ENCODE measurements around the gene SMOC2.
"Not testable (repeated sequence)": the region's sequence is repeated elsewhere in the genome, so short reads cannot be mapped to it uniquely, and the experiment has no call there.

SMOC2 gene

GRCh38 chr6:168666699-168667427 is 225.9 kb downstream of the SMOC2 start:
- DNase-seq = no peak

DNA sequence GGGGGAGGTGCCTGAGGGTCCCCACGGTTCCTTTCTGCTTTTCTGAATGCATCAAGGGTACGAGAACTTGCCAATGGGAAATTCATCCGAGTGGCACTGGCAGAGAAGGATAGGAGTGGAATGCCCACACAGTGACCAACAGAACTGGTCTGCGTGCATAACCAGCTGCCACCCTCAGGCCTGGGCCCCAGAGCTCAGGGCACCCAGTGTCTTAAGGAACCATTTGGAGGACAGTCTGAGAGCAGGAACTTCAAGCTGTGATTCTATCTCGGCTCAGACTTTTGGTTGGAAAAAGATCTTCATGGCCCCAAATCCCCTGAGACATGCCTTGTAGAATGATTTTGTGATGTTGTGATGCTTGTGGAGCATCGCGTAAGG is 226.4 kb downstream of the SMOC2 start:
- DNase-seq = no peak

DNA sequence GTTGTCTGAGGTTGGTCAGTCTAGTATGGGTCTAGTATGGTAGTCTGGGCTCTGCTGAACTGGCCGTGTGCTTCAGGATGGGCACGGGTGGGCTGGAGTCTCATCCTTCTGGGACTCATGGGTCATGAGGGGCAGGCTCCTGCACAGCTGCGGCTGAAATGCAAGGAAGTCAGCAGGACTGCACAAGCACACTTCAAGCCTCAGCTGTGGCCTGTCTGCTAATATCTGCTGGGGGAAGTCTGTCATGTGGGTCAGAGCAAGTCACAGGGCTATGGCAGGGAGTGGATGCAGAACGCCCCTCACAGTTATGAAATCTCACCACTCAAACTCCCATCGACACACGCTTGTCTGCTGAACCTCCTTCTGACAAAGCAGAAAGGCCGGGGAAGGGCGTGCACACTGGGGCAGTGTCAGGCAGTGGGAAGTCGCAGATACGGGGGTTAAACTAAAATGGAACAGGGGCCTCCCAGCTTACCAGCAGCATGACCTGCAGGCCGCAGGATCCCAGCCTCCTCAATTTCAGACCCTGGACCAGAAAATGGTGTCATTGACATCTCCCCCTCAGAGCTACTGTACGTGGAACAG is 229.5 kb downstream of the SMOC2 start:
- DNase-seq = no peak

DNA sequence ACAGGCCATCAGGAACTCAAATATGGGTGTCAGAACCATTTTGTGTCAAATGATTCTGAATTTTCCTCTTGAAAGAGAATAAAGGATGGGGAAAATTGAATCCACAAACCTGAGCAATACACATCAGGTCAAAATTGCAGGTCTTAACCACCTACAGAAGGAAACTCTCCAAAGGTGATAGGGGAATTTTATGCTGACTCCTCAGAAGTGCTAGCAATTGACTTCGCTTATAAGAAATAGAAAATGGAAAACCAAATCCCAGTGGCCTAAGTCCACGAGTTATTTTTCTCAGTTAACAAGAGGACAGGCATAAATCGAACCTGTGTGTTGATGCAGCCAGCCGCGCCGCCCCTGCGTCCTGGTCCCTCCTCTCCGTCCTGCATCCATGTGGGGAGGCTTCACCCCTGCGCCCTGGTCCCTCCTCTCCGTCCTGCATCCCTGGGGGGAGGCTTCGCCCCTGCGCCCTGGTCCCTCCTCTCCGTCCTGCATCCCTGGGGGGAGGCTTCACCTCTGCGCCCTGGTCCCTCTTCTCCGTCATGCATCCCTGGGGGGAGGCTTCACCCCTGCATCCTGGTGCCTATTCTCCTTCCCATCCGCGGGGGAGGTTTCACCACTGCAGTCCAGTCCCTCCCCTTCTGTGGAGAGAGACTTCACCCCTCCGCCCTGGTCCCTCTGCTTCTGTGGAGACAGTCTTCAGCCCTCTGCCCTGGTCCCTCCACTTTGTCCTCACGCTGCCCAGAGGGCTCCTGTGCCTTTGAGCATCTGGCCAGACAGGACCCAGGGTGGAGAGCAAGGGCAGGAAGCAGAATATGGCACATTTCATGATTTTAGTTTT is 230.3 kb downstream of the SMOC2 start:
- DNase-seq = no peak

DNA sequence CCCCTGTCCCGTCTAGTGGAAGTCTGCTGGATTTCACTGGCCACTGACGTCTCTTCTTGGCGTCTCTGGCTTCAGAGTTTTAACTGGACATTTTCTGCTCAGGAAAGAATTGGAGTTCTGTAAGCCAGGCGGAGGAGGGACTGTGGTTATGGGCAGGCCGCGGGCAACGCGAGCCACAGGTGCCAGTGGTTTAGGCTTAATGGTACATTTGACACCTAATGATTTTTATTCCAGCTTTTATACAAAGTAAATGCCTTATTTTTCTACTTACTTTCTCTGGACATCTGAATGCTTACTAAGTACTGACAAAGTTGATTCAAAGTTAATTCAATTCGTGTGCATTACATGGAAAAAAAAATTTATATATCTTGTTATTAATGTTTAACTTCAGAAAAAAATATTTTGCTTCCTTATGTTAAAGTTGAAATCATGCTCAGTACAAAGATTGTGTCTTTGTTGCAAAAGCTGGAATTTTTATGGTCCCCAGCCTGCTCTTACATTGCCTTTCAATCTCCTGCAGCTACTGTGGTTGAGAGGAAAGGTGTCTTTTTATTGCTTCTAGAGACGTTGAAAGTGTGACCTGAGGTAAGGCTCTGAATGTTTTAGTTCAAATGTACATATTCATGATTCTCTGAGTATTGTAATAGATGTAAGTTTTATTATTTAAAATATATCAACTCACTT is 231.0 kb downstream of the SMOC2 start:
- no peak for DNase-seq

- no peak for DNase-seq
Measured at GRCh38 chr6:168674595-168674994, 233.6 kb downstream of the SMOC2 start.

DNA sequence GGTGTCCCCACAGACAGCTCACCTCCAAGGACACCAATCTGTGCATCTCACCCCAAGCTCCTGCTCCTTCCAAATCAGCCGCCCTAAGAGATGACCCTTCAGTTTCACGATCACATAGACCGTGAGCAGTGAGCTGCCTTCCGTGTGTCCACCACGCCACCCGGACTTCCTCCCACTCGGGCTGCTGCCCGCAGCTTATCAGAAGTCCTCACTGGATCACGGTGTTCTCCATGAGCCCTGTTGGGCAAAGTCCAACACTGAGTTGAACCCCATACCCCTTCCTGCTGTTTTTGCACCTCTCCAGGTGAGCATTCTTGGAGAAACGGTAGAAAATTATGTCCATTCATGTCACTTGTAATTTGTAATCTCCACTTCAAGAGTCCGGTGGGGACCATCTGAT is 234.4 kb downstream of the SMOC2 start:
- DNase-seq = no peak

- DNase-seq = no peak
Measured at GRCh38 chr6:168675933-168676551, 235.1 kb downstream of the SMOC2 start.

GRCh38 chr6:168676552-168677322 is 235.8 kb downstream of the SMOC2 start:
- no peak for DNase-seq

- not testable (repeated sequence) for DNase-seq
Measured at GRCh38 chr6:168677323-168677781, 236.4 kb downstream of the SMOC2 start.

DNA sequence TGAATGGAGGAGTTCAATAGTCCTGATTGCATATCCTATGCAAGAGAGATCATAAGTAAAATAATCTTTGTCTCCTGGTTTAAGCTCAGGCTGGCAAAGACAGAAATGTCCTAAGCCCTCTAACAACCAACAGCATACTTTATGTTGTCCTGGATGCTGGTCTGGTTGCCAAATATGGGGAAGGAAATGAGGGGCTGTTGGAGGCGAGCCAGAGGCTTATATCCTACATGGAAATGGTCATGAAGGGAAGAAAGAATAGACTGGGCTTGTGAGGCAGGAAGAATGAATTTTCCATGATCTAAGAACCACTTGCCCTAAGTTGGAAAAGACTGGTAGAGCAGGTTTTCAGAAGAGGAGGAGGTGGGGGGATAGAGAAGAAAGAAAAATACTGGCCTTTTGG is 237.1 kb downstream of the SMOC2 start:
- no peak for DNase-seq

DNA sequence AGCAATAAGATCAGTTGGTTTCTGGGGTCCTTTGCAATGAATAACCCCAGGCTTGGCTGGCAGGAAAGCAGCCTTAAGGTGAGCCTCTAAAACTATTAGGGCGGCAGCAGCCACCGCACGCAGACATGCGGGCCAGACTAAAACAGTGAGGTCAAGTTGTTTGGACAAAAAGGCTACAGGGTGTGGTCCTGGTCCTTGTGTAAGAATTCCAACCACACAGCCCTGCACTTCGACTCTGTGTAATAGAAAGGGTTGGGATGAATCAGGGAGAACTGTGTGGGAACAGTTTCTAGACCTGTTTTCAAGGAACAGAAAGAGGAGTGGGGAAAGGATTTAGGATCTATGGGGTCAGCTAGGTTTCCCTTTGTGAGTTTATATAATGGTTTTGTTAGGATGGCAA is 237.6 kb downstream of the SMOC2 start:
- no peak for DNase-seq

- DNase-seq = no peak
Measured at GRCh38 chr6:168681748-168682147, 240.8 kb downstream of the SMOC2 start.

- DNase-seq = no peak
Measured at GRCh38 chr6:168683621-168684020, 242.6 kb downstream of the SMOC2 start.

DNA sequence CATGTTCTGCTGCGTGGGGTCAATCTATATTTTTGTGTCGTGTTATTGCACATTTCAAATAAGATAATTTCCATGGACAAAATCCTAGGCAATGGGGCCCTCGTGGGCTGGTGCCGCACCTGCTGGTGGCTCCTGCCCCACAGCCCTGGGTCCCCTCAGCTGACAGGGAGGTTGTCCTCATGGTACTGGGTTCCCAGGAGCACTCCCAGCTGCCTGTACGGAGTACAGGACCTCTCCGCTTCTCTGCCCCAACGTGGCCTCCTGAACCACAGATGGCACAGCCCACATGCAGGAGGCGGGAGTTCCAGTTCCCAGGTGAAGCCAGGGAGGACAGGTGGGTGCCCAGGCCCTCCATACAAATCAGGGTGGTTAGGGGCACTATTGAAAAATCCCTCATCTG is 243.5 kb downstream of the SMOC2 start:
- DNase-seq = no peak

DNA sequence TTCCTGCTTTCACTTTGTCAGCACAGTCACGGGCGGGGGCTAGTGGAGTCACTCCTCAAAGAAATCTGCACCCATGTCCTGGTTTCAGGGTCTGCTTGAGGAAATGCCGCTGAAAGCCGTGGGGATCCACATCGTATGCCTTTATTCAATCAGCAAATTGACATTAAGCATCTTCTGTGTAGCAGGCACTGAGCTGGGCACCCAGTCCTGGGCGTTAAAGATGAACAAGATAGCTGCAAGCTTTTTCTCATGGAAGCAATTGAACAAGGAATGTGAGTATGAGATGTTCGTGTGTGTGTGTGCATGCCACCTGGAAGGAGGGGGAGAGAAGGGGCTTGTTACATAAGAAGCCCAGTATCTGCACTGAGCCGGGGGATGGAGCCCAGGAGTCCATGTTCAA is 243.9 kb downstream of the SMOC2 start:
- DNase-seq = no peak

GRCh38 chr6:168686029-168686738 is 245.2 kb downstream of the SMOC2 start:
- DNase-seq = no peak

DNA sequence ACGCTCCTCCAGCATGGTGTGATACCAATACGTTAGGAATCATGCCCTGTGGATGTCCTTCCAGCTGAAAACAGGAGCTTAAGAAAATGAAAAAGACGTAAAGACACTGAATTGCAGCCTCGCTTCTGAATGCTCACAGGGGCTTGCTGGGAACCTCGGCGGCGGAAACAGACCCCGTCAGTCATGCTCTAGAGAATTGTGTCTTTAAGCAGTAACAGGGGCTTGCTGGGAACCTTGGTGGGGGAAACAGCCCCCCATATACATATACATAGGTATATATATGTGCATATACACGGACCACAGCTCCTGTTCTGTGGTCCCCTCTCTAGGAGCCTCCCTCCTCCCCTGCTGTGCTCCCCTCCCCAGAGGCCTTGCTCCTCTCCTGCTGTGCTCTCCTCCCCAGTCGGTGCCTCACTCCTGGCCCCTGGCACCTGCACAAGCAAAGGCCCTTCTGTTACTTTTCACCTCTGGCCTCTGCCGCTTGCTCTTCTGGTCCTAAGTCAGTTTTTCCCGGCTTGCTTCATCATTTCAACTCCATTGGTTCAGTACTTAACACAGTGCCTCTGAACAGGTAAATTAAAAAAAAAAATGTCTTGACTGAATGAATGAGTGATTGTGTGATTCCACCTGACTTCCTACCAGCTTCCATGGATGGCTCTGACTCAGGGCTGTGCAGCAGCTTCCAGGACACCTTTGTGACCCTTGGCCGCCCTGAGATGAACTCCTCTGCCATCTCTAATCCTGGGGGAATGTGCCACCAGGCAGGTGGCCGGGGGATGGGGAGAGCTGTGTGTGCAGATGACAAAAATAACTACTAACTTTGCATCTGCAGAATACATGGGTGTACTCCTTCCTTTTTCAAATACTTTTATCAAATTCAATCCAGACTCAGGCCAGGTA is 246.1 kb downstream of the SMOC2 start:
- no peak for DNase-seq

DNA sequence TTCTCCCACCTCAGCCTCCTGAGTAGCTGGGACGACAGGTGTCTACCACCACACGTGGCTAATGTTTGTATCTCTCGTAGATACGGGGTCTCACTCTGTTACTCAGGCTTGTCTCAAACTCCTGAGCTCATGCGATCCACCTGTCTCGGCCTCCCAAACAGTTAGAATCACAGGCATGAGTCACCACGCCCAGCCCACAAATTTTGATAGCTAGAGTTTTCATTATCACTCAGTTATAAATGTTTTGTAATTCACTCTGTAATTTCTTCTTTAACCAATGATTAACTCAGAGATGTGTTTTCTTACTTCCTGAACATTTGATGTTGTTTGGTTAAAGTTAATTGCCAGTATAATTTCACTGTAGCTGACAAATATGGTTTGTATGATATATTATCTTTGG is 249.3 kb downstream of the SMOC2 start:
- DNase-seq = no peak

- DNase-seq = no peak
Measured at GRCh38 chr6:168691774-168692173, 250.8 kb downstream of the SMOC2 start.
